ENCODE measurements around the gene TOMT.
"Not testable (repeated sequence)": the region's sequence is repeated elsewhere in the genome, so short reads cannot be mapped to it uniquely, and the experiment has no call there.

TOMT gene

DNA sequence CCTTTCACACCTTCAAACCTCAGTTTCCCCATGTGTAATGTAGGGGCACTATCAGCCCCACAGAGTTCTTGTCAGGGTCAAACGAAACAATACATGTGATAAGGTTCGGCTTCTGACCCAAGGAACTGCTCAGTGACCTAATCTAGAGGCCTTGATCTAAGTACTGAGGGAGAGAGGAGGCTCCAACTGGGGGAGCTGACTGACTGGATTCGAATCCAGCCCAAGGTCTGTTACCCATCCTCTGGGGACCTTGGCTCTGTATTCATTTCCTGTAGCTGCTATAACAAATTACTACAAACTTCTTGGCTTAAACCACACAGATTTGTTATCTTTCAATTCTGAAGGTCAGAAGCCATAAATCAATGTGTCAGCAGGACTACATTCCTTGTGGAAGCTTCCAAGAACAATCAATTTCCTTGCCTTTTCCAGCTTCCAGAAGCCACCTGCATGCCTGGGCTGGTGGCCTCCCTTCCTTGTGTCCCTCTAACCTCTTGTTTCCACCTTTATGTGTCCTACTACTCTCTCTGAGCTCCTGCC lies 17.5 kb downstream of the TOMT start:
- Histone ChIP-seq H3K9ac (ENCODE audit: low read depth in 1 of 2, low read length in 2 of 2) (no peak overlapping the region), H3K36me3 (ENCODE audit: control insufficient read depth in 1 of 2, insufficient read depth in 2 of 2, low read length in 2 of 2) (no peaks in the 10 kb centered on the region), H3K9me3 (ENCODE audit: control insufficient read depth in 1 of 2, low read length in 2 of 2) (no peaks in the 10 kb centered on the region), H3K4me1 (ENCODE audit: control insufficient read depth in 1 of 2, insufficient read depth in 2 of 2, low read length in 2 of 2) (peaks cover 0 to 9% of the 10 kb centered on the region in 2 donors), H3K4me3 (ENCODE audit: low read depth in 1 of 2, low read length in 2 of 2) (no peak overlapping the region), H3K27me3 (ENCODE audit: control insufficient read depth in 1 of 2, insufficient read depth in 2 of 2, low read length in 2 of 2) (no peaks in the 10 kb centered on the region), H3K27ac (ENCODE audit: low read depth, low read length) (no peak overlapping the region)

DNA sequence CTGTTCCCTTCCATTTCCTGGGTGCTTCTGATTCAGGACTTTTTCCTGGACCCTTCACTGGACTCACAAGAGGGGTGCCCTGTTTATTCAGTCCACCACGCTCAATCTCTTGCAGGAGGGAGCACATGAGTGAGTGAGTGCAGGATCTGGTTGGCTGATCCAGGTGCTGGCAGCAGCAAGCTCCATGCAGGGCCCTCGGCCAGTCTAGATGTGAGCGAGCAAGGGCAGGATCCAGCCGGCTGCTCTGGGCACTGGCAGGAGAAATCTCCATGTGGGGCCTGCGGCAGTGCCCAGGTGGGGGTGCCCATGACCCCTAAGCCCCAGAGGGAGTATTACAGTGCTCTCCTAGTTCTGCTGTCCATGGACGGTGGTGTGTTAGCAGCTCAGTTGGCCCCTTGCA lies 18.3 kb downstream of the TOMT start:
- H3K9ac ChIP-seq (ENCODE audit: low read depth in 1 of 2, low read length in 2 of 2), result no peak overlapping the region
- H3K4me1 ChIP-seq (ENCODE audit: control insufficient read depth in 1 of 2, insufficient read depth in 2 of 2, low read length in 2 of 2), result peaks cover 0 to 2% of the 10 kb centered on the region in 2 donors
- H3K27ac ChIP-seq (ENCODE audit: low read depth, low read length), result no peak overlapping the region
- no peaks in the 10 kb centered on the region for H3K36me3 ChIP-seq (ENCODE audit: control insufficient read depth in 1 of 2, insufficient read depth in 2 of 2, low read length in 2 of 2)
- no peak overlapping the region for H3K4me3 ChIP-seq (ENCODE audit: low read depth in 1 of 2, low read length in 2 of 2)
- H3K27me3 ChIP-seq (ENCODE audit: control insufficient read depth in 1 of 2, insufficient read depth in 2 of 2, low read length in 2 of 2), result no peaks in the 10 kb centered on the region
- H3K9me3 ChIP-seq (ENCODE audit: control insufficient read depth in 1 of 2, low read length in 2 of 2), result no peaks in the 10 kb centered on the region

DNA sequence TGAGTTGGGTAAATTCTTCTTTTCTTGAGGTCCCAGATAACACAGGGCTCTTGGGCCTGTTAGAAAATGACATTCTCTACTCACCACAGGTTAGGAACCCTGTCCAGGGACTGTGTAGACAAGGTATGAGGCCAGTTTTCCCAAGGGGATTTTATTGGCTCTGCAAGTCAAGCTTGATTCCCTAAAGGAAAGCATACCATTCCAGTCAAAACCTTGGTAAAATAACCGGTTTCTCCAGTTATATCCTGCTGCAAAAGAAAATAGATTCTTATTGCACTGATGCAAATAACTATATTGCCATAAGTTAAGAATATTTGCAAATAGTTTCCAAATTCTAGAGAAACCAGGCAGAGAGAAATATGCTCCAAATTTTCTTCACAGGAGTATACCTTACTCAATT lies 20.2 kb downstream of the TOMT start:
- no peaks in the 10 kb centered on the region for H3K27me3 ChIP-seq (ENCODE audit: control insufficient read depth in 1 of 2, insufficient read depth in 2 of 2, low read length in 2 of 2)
- H3K36me3 ChIP-seq (ENCODE audit: control insufficient read depth in 1 of 2, insufficient read depth in 2 of 2, low read length in 2 of 2), result no peaks in the 10 kb centered on the region
- H3K9me3 ChIP-seq (ENCODE audit: control insufficient read depth in 1 of 2, low read length in 2 of 2), result no peaks in the 10 kb centered on the region
- no peak overlapping the region for H3K4me3 ChIP-seq (ENCODE audit: low read depth in 1 of 2, low read length in 2 of 2)
- H3K9ac ChIP-seq (ENCODE audit: low read depth in 1 of 2, low read length in 2 of 2), result no peak overlapping the region
- H3K4me1 ChIP-seq (ENCODE audit: control insufficient read depth in 1 of 2, insufficient read depth in 2 of 2, low read length in 2 of 2), result peaks cover 0 to 2% of the 10 kb centered on the region in 2 donors
- H3K27ac ChIP-seq (ENCODE audit: low read depth, low read length), result no peak overlapping the region

DNA sequence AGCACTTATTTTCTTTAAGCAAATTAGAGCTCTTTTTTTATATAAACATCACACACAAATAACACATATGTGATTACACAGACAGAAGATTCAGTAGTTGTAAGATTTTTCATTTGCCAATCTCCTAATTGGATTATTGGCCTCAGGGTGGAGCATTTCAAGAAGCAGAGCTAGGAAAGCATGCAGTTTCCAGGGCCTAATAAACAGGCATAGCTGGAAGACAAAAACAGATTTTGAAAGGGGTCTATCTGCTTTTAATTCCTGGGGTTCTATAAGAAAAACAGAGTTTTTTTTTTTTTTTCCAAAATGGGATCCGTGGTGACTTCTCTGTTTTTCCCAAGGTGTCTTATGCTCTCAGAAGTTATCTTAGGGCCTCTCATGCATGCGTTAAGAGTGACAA lies 22.2 kb downstream of the TOMT start:
- H3K4me3 ChIP-seq (ENCODE audit: low read depth in 1 of 2, low read length in 2 of 2), result no peak overlapping the region
- no peaks in the 10 kb centered on the region for H3K27me3 ChIP-seq (ENCODE audit: control insufficient read depth in 1 of 2, insufficient read depth in 2 of 2, low read length in 2 of 2)
- H3K36me3 ChIP-seq (ENCODE audit: control insufficient read depth in 1 of 2, insufficient read depth in 2 of 2, low read length in 2 of 2), result no peaks in the 10 kb centered on the region
- H3K27ac ChIP-seq (ENCODE audit: low read depth, low read length), result no peak overlapping the region
- no peak overlapping the region for H3K9ac ChIP-seq (ENCODE audit: low read depth in 1 of 2, low read length in 2 of 2)
- no peaks in the 10 kb centered on the region for H3K9me3 ChIP-seq (ENCODE audit: control insufficient read depth in 1 of 2, low read length in 2 of 2)
- H3K4me1 ChIP-seq (ENCODE audit: control insufficient read depth in 1 of 2, insufficient read depth in 2 of 2, low read length in 2 of 2), result peaks cover 0 to 2% of the 10 kb centered on the region in 2 donors

DNA sequence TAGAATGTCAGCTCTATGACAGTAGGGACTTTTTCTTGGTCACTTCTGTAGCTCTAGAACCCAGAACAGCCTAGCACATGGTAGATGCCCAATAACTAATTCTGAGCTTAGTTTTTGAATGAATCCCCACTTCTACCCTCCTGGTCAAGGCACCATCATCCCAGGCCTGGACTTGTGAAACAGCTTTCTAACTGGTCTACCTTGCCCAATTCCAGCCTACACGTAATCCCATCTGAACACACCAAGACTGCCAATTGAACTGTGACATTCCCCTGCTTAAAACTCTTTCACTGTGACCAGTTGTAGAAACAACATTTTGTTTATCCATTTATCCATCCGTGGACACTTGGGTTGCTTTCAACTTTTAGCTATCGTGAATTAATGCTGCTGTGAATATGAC lies 23.7 kb downstream of the TOMT start:
- no peaks in the 10 kb centered on the region for H3K36me3 ChIP-seq (ENCODE audit: control insufficient read depth in 1 of 2, insufficient read depth in 2 of 2, low read length in 2 of 2)
- no peak overlapping the region for H3K4me3 ChIP-seq (ENCODE audit: low read depth in 1 of 2, low read length in 2 of 2)
- no peak overlapping the region for H3K27ac ChIP-seq (ENCODE audit: low read depth, low read length)
- no peaks in the 10 kb centered on the region for H3K4me1 ChIP-seq (ENCODE audit: control insufficient read depth in 1 of 2, insufficient read depth in 2 of 2, low read length in 2 of 2)
- no peaks in the 10 kb centered on the region for H3K9me3 ChIP-seq (ENCODE audit: control insufficient read depth in 1 of 2, low read length in 2 of 2)
- H3K27me3 ChIP-seq (ENCODE audit: control insufficient read depth in 1 of 2, insufficient read depth in 2 of 2, low read length in 2 of 2), result no peaks in the 10 kb centered on the region
- no peak overlapping the region for H3K9ac ChIP-seq (ENCODE audit: low read depth in 1 of 2, low read length in 2 of 2)

DNA sequence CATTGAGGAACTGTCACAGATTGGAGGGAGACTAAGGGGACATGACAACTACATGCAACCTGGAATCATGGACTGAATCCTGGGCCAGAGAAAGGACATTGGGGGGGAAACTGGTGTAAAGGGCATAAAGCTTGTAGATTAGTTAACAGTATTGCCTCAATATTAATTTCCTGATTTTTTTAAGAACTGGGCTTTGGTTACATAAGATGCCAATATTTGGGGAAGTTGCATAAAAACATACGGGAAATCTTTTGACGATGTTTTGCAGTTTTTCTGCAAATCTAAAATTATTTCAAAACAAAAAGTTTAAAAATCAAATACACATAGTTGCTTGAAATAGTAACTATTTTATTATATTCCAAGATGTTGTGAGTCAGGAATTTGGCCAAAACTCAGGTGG lies 26.9 kb downstream of the TOMT start:
- Histone ChIP-seq H3K9ac (ENCODE audit: low read depth in 1 of 2, low read length in 2 of 2) (no peak overlapping the region), H3K27me3 (ENCODE audit: control insufficient read depth in 1 of 2, insufficient read depth in 2 of 2, low read length in 2 of 2) (no peaks in the 10 kb centered on the region), H3K9me3 (ENCODE audit: control insufficient read depth in 1 of 2, low read length in 2 of 2) (no peaks in the 10 kb centered on the region), H3K27ac (ENCODE audit: low read depth, low read length) (no peak overlapping the region), H3K36me3 (ENCODE audit: control insufficient read depth in 1 of 2, insufficient read depth in 2 of 2, low read length in 2 of 2) (no peaks in the 10 kb centered on the region), H3K4me1 (ENCODE audit: control insufficient read depth in 1 of 2, insufficient read depth in 2 of 2, low read length in 2 of 2) (no peaks in the 10 kb centered on the region), H3K4me3 (ENCODE audit: low read depth in 1 of 2, low read length in 2 of 2) (no peak overlapping the region)

DNA sequence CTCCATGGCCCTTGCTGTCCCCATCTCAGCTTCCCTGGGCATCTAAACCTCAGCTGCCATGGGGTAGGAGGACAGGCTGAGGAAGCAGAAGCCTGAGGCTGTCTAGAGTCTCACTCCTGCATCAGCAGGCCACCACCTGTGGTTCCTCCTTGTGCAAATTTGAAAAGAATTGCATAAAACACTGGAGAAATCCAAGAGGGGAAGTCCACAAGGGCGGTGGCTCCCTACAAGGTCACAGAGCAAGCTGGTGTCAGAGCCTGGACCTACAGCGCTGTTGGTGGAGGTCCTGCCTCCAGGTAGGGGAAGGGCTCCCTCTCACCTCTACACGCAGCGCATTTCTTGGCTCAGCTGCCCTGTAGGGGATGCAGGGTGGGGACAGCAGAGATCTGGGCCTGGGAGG lies 29.7 kb downstream of the TOMT start, which contains the start of gene FOLR3:
TSS of gene FOLR3 (plus strand) at position 253 of the 400 bp plus-strand sequence. CDS start 228 bp downstream, outside the sequence.
- not testable (repeated sequence) for H3K4me3 ChIP-seq (ENCODE audit: low read depth in 1 of 2, low read length in 2 of 2); H3K9me3 ChIP-seq (ENCODE audit: control insufficient read depth in 1 of 2, low read length in 2 of 2); H3K9ac ChIP-seq (ENCODE audit: low read depth in 1 of 2, low read length in 2 of 2); H3K27ac ChIP-seq (ENCODE audit: low read depth, low read length); H3K36me3 ChIP-seq (ENCODE audit: control insufficient read depth in 1 of 2, insufficient read depth in 2 of 2, low read length in 2 of 2); H3K4me1 ChIP-seq (ENCODE audit: control insufficient read depth in 1 of 2, insufficient read depth in 2 of 2, low read length in 2 of 2); H3K27me3 ChIP-seq (ENCODE audit: control insufficient read depth in 1 of 2, insufficient read depth in 2 of 2, low read length in 2 of 2)

DNA sequence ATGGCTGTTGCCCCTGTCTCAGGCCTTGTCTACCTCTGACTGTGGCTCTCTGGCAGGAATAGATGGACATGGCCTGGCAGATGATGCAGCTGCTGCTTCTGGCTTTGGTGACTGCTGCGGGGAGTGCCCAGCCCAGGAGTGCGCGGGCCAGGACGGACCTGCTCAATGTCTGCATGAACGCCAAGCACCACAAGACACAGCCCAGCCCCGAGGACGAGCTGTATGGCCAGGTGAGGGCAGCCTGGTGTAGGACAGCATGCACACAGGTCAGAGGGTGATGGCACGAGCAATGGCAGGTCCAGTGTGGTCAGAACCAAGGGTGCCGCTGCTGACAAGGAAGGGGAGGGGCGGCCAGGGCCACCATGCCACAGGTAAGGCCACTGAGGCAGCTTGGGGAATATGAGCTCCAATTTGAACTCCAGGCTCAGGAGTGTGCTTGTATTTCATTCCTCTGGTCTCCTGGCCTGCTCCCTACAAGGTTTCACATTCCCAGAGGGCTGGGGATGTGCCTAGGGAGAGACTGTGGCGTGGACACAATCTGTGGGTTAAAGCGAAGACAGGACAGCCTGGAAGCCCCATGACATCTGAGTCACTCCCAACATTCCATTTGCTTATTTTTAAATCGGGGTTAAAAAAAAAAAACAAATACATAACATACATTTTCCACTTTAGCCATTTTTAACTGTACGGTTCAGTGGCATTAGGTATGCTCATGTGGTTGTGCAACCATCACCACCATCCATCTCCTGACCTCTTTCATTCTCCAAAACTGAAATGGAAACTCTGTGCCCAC lies 30.4 kb downstream of the TOMT start:
- Histone ChIP-seq H3K4me3 (ENCODE audit: low read depth in 1 of 2, low read length in 2 of 2) (no peak overlapping the region), H3K9ac (ENCODE audit: low read depth in 1 of 2, low read length in 2 of 2) (no peak overlapping the region), H3K27ac (ENCODE audit: low read depth, low read length) (no peak overlapping the region), H3K9me3 (ENCODE audit: control insufficient read depth in 1 of 2, low read length in 2 of 2) (no peaks in the 10 kb centered on the region), H3K36me3 (ENCODE audit: control insufficient read depth in 1 of 2, insufficient read depth in 2 of 2, low read length in 2 of 2) (no peaks in the 10 kb centered on the region), H3K27me3 (ENCODE audit: control insufficient read depth in 1 of 2, insufficient read depth in 2 of 2, low read length in 2 of 2) (no peaks in the 10 kb centered on the region), H3K4me1 (ENCODE audit: control insufficient read depth in 1 of 2, insufficient read depth in 2 of 2, low read length in 2 of 2) (no peaks in the 10 kb centered on the region)

DNA sequence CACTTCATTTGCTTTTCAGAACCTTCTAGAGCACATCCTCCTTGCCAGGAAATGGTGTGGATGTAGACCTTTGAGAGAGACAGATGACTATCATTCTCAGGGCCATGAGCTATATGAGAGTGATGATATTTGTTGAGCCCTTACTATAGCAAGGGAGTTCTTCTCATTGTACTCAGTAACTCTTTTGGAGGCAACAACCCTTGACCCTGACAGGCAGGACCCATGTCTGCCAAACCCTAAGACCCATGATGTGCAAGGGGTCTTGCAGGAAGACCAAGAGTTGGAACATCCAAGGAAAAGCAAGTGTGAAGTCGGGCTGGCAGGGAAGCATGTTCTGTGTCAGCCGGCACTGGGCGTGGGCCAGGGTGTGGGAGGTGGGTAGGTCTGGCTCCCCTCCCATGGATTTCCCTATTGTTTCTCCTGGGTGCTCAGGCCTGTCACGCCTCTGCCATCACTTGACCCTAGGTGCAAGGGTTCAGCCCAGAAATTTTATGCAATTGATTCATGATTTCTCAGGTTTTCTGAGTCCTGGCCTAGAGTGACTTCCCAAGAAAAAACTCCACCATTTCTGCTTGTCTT lies 31.0 kb downstream of the TOMT start:
- H3K4me3 ChIP-seq (ENCODE audit: low read depth in 1 of 2, low read length in 2 of 2), result no peak overlapping the region
- no peak overlapping the region for H3K9ac ChIP-seq (ENCODE audit: low read depth in 1 of 2, low read length in 2 of 2)
- H3K36me3 ChIP-seq (ENCODE audit: control insufficient read depth in 1 of 2, insufficient read depth in 2 of 2, low read length in 2 of 2), result no peaks in the 10 kb centered on the region
- H3K9me3 ChIP-seq (ENCODE audit: control insufficient read depth in 1 of 2, low read length in 2 of 2), result no peaks in the 10 kb centered on the region
- no peaks in the 10 kb centered on the region for H3K4me1 ChIP-seq (ENCODE audit: control insufficient read depth in 1 of 2, insufficient read depth in 2 of 2, low read length in 2 of 2)
- no peaks in the 10 kb centered on the region for H3K27me3 ChIP-seq (ENCODE audit: control insufficient read depth in 1 of 2, insufficient read depth in 2 of 2, low read length in 2 of 2)
- no peak overlapping the region for H3K27ac ChIP-seq (ENCODE audit: low read depth, low read length)

DNA sequence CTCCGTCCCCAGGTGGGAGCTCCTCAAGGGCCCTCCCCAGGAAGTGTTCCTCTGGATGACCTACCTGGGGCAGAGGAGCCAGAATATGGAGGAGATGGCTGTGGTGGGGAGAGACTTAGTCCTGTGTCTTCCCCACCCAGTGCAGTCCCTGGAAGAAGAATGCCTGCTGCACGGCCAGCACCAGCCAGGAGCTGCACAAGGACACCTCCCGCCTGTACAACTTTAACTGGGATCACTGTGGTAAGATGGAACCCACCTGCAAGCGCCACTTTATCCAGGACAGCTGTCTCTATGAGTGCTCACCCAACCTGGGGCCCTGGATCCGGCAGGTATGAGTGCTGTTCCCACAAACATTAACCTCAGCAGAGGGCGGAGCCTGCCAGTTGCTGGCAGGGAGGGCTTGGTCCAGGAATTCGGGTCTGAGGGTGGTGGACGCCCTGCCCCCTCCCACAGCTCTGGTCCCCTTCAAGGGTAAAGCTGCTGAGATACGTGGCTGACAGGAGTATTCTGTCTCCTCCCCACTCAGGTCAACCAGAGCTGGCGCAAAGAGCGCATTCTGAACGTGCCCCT lies 33.2 kb downstream of the TOMT start:
- H3K36me3 ChIP-seq (ENCODE audit: control insufficient read depth in 1 of 2, insufficient read depth in 2 of 2, low read length in 2 of 2), result no peaks in the 10 kb centered on the region
- no peaks in the 10 kb centered on the region for H3K9me3 ChIP-seq (ENCODE audit: control insufficient read depth in 1 of 2, low read length in 2 of 2)
- no peak overlapping the region for H3K27ac ChIP-seq (ENCODE audit: low read depth, low read length)
- no peaks in the 10 kb centered on the region for H3K4me1 ChIP-seq (ENCODE audit: control insufficient read depth in 1 of 2, insufficient read depth in 2 of 2, low read length in 2 of 2)
- no peak overlapping the region for H3K4me3 ChIP-seq (ENCODE audit: low read depth in 1 of 2, low read length in 2 of 2)
- H3K27me3 ChIP-seq (ENCODE audit: control insufficient read depth in 1 of 2, insufficient read depth in 2 of 2, low read length in 2 of 2), result no peaks in the 10 kb centered on the region
- no peak overlapping the region for H3K9ac ChIP-seq (ENCODE audit: low read depth in 1 of 2, low read length in 2 of 2)
